Hepatocyte (in vitro differentiated cells): Measurements from ENCODE around the gene HDAC3. TPM values are rescaled to one million over a fixed set of nuclear protein-coding genes. Genes with fewer than 3 reads are reported as not detected.
A peak's percentile ranks its signal among the peaks of the same experiment; 100 is the strongest.

Experiments
- DNase-seq: peaks from one replicate; pipeline ENCODE4 v3.0.0-alpha.2; 2016; ENCODE audit warnings: low spot score
- H2AFZ ChIP-seq: fragments of 200-600 bp; sonication (generic); 2 replicates; pipeline ENCODE4 v1.6.0; 2016; ENCODE audit warnings: antibody characterized with exemption, mild to moderate bottlenecking
- H3K27ac ChIP-seq: fragments of 200-600 bp; sonication (generic); 2 replicates; pipeline ENCODE4 v1.5.1; 2016; ENCODE audit warnings: mild to moderate bottlenecking
- H3K27me3 ChIP-seq: fragments of 200-600 bp; sonication (generic); 2 replicates; pipeline ENCODE4 v1.6.1; 2016
- H3K36me3 ChIP-seq: fragments of 200-600 bp; sonication (generic); replicated peaks from 2 replicates; pipeline ENCODE4 v1.5.1; 2016; ENCODE audit warnings: low read depth; ENCODE audit not compliant: insufficient read depth
- H3K4me1 ChIP-seq: fragments of 200-600 bp; sonication (generic); 2 replicates; pipeline ENCODE4 v1.5.1; 2016; ENCODE audit warnings: mild to moderate bottlenecking, moderate library complexity; ENCODE audit not compliant: insufficient read depth
- H3K4me2 ChIP-seq: fragments of 200-600 bp; sonication (generic); 2 replicates; pipeline ENCODE4 v1.6.0; 2016
- H3K4me3 ChIP-seq: fragments of 200-600 bp; sonication (generic); 2 replicates; pipeline ENCODE4 v1.5.1; 2016; ENCODE audit warnings: mild to moderate bottlenecking
- H3K79me2 ChIP-seq: fragments of 200-600 bp; sonication (generic); 2 replicates; pipeline ENCODE4 v1.6.0; 2017; ENCODE audit warnings: mild to moderate bottlenecking
- H3K9me2 ChIP-seq: fragments of 200-600 bp; sonication (generic); replicated peaks from 2 replicates; pipeline ENCODE4 v1.6.0; 2017; ENCODE audit warnings: mild to moderate bottlenecking; ENCODE audit not compliant: insufficient read depth
- H3K9me3 ChIP-seq: fragments of 200-600 bp; sonication (generic); 2 replicates; pipeline ENCODE4 v1.5.1; 2016; ENCODE audit warnings: low read depth, mild to moderate bottlenecking
- H4K20me1 ChIP-seq: fragments of 200-600 bp; sonication (generic); 2 replicates; pipeline ENCODE4 v1.6.0; 2016; ENCODE audit warnings: mild to moderate bottlenecking; ENCODE audit not compliant: insufficient read depth, poor library complexity, severe bottlenecking
- CTCF ChIP-seq: fragments of 200-600 bp; sonication (generic); IDR thresholded peaks from 2 replicates; pipeline ENCODE4 v1.5.1; 2016; ENCODE audit warnings: antibody characterized with exemption, mild to moderate bottlenecking; ENCODE audit not compliant: poor library complexity
- EZH2 ChIP-seq: fragments of 200-600 bp; sonication (generic); IDR thresholded peaks from 2 replicates; pipeline ENCODE4 v1.6.1; 2016; ENCODE audit warnings: antibody characterized with exemption, mild to moderate bottlenecking, borderline replicate concordance
- EZH2phosphoT487 ChIP-seq: fragments of 200-600 bp; sonication (generic); IDR thresholded peaks from one replicate; pipeline ENCODE4 v1.6.1; 2018; ENCODE audit warnings: antibody characterized with exemption, mild to moderate bottlenecking, low read depth, moderate library complexity; ENCODE audit not compliant: unreplicated experiment, severe bottlenecking
- WGBS: methylation state at CpG from one replicate; pipeline ENCODE4 v1.1.6; 2016; ENCODE audit warnings: low lambda C conversion rate; ENCODE audit errors: missing lambda C conversion rate; 5-methylcytosine and 5-hydroxymethylcytosine counted together
- polyA plus RNA-seq: library from polyadenylated mRNA; unstranded; fragments of >200 nt; fragmentation: Nextera tagmentation; extraction: Ambion mirVana; gene quantifications from 2 replicates; pipeline ENCODE4 v1.2.1, GENCODE V29; 2016
- total RNA-seq: library from RNA; depleted of rRNA; stranded (reverse); fragments of >200 nt; gene quantifications from 2 replicates; pipeline ENCODE4 v1.2.3, GENCODE V29; 2014

The HDAC3 gene
- 50.1 and 53.5 TPM in 2 replicates for total RNA-seq
- 74.0 and 81.9 TPM in 2 replicates for polyA plus RNA-seq

GRCh38 chr5:141636413-141637122 is at the start of gene HDAC3, which contains the start of gene RELL2:
TSS of gene HDAC3 (minus strand) at chr5:141636849. CDS start at chr5:141636790, 59 bp downstream.
TSS of gene RELL2 (plus strand) at chr5:141636997. CDS start at chr5:141638226, 1,229 bp downstream.
- Histone ChIP-seq H4K20me1 (peaks cover 10% of the 10 kb centered on the region), H3K36me3 (no peaks in the 10 kb centered on the region), H3K4me1 (peaks cover 19% of the 10 kb centered on the region), H3K4me3 (peak within 1 kb of the TSS; percentile 70), H3K9me3 (no peaks in the 10 kb centered on the region), H3K27ac (peak within 1 kb of the TSS; percentile 90), H3K4me2 (peak within 1 kb of the TSS; percentile 99), H3K79me2 (peaks cover 50% of the 10 kb centered on the region), H2AFZ (peak within 1 kb of the TSS; percentile 97), H3K9me2 (no peaks in the 10 kb centered on the region), H3K27me3 (no peaks in the 10 kb centered on the region)
- TF ChIP-seq EZH2 (no peak), EZH2phosphoT487 (no peak), CTCF (no peak)
- peak; percentile 97 for DNase-seq
- 2% methylated on average over 45 of the region's 55 CpGs for whole genome bisulfite sequencing

GRCh38 chr5:141685591-141685990 is 48.9 kb upstream of the HDAC3 start:
- no peak for DNase-seq
- Histone ChIP-seq H2AFZ (no peak overlapping the region), H3K4me1 (peaks cover 17% of the 10 kb centered on the region), H4K20me1 (no peaks in the 10 kb centered on the region), H3K4me2 (no peak overlapping the region), H3K9me2 (no peaks in the 10 kb centered on the region), H3K4me3 (no peak overlapping the region), H3K36me3 (no peaks in the 10 kb centered on the region), H3K27me3 (peaks cover 18% of the 10 kb centered on the region), H3K79me2 (no peaks in the 10 kb centered on the region), H3K9me3 (no peaks in the 10 kb centered on the region), H3K27ac (no peak overlapping the region)
- TF ChIP-seq CTCF, result no peak
- TF ChIP-seq EZH2phosphoT487, result no peak
- TF ChIP-seq EZH2, result no peak
- 100% methylated on average over 1 of the region's 1 CpG for WGBS

GRCh38 chr5:141683596-141684141 is 47.0 kb upstream of the HDAC3 start:
- Histone ChIP-seq H3K4me2 (no peak overlapping the region), H3K9me3 (no peaks in the 10 kb centered on the region), H3K27me3 (no peaks in the 10 kb centered on the region), H4K20me1 (no peaks in the 10 kb centered on the region), H3K9me2 (no peaks in the 10 kb centered on the region), H2AFZ (no peak overlapping the region), H3K36me3 (no peaks in the 10 kb centered on the region), H3K4me1 (peaks cover 18% of the 10 kb centered on the region), H3K27ac (no peak overlapping the region), H3K4me3 (no peak overlapping the region), H3K79me2 (no peaks in the 10 kb centered on the region)
- no peak for DNase-seq
- TF ChIP-seq EZH2phosphoT487 (no peak), CTCF (no peak), EZH2 (no peak)
